Measurements from ENCODE around the gene COL16A1. TPM values are rescaled to one million over a fixed set of nuclear protein-coding genes. Genes with fewer than 3 reads are reported as not detected.

Gene COL16A1
- total RNA-seq, 4 donors from 2014 or later: 14.3 to 135 (median 40.1) TPM

DNA sequence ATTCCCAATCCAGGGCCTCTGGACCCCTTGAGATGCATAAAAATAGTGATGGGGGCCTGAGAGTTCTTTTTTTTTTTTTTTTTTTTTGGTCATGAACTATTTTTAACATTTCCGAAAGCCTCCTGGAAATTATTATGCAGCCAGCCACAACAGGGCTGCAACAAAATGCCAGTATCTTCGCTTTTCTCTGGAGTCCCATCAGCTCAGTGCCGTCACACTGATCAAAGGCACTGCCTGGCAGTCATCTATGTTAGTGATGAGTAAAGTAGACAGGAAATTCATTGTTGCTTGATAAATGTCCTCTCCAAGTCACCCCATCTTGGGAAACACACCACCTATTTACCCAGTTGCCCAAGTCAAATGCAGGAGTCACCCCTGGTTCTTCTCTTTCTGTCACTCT is 43.9 kb downstream of the COL16A1 start:
- no peak for TF ChIP-seq POLR2AphosphoS5 (IDR thresholded peaks at IDR 0.05)
- no peak for TF ChIP-seq EP300 (IDR thresholded peaks at IDR 0.05; ENCODE audit: low read depth)
- no peak for TF ChIP-seq POLR2A (IDR thresholded peaks at IDR 0.05)
- TF ChIP-seq, protein P1, sequence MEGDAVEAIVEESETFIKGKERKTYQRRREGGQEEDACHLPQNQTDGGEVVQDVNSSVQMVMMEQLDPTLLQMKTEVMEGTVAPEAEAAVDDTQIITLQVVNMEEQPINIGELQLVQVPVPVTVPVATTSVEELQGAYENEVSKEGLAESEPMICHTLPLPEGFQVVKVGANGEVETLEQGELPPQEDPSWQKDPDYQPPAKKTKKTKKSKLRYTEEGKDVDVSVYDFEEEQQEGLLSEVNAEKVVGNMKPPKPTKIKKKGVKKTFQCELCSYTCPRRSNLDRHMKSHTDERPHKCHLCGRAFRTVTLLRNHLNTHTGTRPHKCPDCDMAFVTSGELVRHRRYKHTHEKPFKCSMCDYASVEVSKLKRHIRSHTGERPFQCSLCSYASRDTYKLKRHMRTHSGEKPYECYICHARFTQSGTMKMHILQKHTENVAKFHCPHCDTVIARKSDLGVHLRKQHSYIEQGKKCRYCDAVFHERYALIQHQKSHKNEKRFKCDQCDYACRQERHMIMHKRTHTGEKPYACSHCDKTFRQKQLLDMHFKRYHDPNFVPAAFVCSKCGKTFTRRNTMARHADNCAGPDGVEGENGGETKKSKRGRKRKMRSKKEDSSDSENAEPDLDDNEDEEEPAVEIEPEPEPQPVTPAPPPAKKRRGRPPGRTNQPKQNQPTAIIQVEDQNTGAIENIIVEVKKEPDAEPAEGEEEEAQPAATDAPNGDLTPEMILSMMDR (IDR thresholded peaks at IDR 0.05): no peak
- in situ Hi-C loops (cut with MboI; ENCODE audit: low pct_ligation_motif_present in 1 of 4, low pct_unique_long_range_greater_than_20kb in 1 of 4, low sequenced_read_pairs in 3 of 4) (loop anchor here (5.0 to 25.0 kb wide), 4 partner anchors 125 to 302 kb away; no protein-coding TSS in a partner anchor), intact Hi-C loops (cut with DNase I; ENCODE audit: low total_unique reads) (loop anchor here (10.0 kb wide), 1 partner anchor 85 kb away; no protein-coding TSS in a partner anchor)
- H3K9me3 ChIP-seq: no peaks in the 10 kb centered on the region
- no peaks in the 10 kb centered on the region for H3K36me3 ChIP-seq
- H3K27ac ChIP-seq: no peak overlapping the region
- H3K4me1 ChIP-seq: no peaks in the 10 kb centered on the region
- H3K4me3 ChIP-seq: no peak overlapping the region
- WGBS, 2 donors (ENCODE audit: low coverage in 1 of 2): 88 to 89% methylated on average over 3 of the region's 3 CpGs
- no peak for DNase-seq
- H3K27me3 ChIP-seq: no peaks in the 10 kb centered on the region

DNA sequence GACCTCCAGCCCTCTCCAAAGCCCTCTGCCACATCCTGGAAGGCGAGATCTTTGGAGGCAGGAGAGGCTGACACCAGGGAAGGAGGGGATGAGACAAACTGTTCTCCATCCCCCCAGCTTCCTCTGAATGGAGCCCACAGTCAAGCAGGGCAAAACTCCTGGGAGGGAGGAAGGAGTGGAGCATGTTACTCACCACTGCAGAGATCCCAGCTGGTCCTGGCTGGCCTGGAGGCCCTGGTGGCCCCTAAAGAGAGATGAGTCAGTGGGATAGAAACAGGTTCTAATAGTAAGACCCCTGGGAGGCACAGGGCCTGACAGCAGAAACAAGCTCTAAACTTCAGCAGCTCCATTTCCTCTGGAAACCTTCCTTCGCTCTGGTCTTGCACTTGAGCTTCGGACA is 45.1 kb downstream of the COL16A1 start:
- no peak for DNase-seq
- 85% methylated on average over 3 of the region's 3 CpGs; no CpG with 5 or more reads in 1 of the 2 donors for WGBS, 2 donors (ENCODE audit: low coverage in 1 of 2)
- no peak overlapping the region for H3K27ac ChIP-seq

DNA sequence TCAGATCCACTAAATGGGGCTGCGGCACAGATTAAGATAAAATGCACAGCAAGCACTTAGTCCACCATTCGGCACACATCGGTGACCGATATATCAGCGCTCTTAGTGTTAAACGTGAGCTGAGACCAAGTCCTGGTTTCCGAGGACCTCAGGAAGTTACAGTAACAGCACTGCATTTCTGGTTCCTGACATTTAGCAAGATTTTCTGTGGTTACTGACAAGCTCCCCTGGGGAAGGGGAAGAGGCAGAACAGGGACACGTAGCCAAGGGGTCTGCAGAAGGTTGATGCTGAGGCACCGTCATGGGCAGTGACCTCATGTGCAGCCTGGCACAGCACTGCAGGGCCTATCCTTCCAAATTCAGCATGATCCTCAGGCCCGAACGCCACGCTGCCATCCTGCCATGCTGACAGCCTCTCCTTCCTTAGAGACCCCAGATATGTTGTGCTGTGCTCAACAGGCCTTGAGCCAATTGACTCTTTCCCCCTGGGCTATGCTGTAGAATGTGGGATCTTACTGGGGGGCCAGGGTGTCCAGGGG is 45.8 kb downstream of the COL16A1 start:
- 60 to 86% methylated on average over 1 to 12 of the region's 12 CpGs for WGBS, 2 donors (ENCODE audit: low coverage in 1 of 2)
- H3K4me1 ChIP-seq: no peaks in the 10 kb centered on the region
- H3K4me3 ChIP-seq: no peak overlapping the region
- no peaks in the 10 kb centered on the region for H3K27me3 ChIP-seq
- H3K36me3 ChIP-seq: no peaks in the 10 kb centered on the region
- no peak overlapping the region for H3K27ac ChIP-seq
- intact Hi-C loops (cut with DNase I; ENCODE audit: low total_unique reads) (no loop called here), in situ Hi-C loops (cut with MboI; ENCODE audit: low pct_ligation_motif_present in 1 of 4, low pct_unique_long_range_greater_than_20kb in 1 of 4, low sequenced_read_pairs in 3 of 4) (loop anchor here in 3 of 4 donors (25.0 kb wide), 2 partner anchors 129 to 304 kb away; no protein-coding TSS in a partner anchor)
- no peaks in the 10 kb centered on the region for H3K9me3 ChIP-seq
- TF ChIP-seq, protein P1 (IDR thresholded peaks at IDR 0.05): no peak
- no peak for TF ChIP-seq EP300 (IDR thresholded peaks at IDR 0.05; ENCODE audit: low read depth)
- no peak for TF ChIP-seq POLR2A (IDR thresholded peaks at IDR 0.05)
- no peak for TF ChIP-seq POLR2AphosphoS5 (IDR thresholded peaks at IDR 0.05)
- DNase-seq: no peak

More for the DNA sequence above, 45.1 kb downstream of the COL16A1 start:
- no peaks in the 10 kb centered on the region for H3K27me3 ChIP-seq
- H3K9me3 ChIP-seq: no peaks in the 10 kb centered on the region
- intact Hi-C loops (cut with DNase I; ENCODE audit: low total_unique reads) (no loop called here), in situ Hi-C loops (cut with MboI; ENCODE audit: low pct_ligation_motif_present in 1 of 4, low pct_unique_long_range_greater_than_20kb in 1 of 4, low sequenced_read_pairs in 3 of 4) (loop anchor here in 3 of 4 donors (25.0 kb wide), 2 partner anchors 129 to 304 kb away; no protein-coding TSS in a partner anchor)
- TF ChIP-seq POLR2A (IDR thresholded peaks at IDR 0.05) (no peak), POLR2AphosphoS5 (IDR thresholded peaks at IDR 0.05) (no peak), EP300 (IDR thresholded peaks at IDR 0.05; ENCODE audit: low read depth) (no peak)
- TF ChIP-seq, protein P1 (IDR thresholded peaks at IDR 0.05): no peak
- no peaks in the 10 kb centered on the region for H3K4me1 ChIP-seq
- no peaks in the 10 kb centered on the region for H3K36me3 ChIP-seq
- H3K4me3 ChIP-seq: no peak overlapping the region

GRCh38 chr1:31657020-31657804 is 46.6 kb downstream of the COL16A1 start:
- in situ Hi-C loops (cut with MboI; ENCODE audit: low pct_ligation_motif_present in 1 of 4, low pct_unique_long_range_greater_than_20kb in 1 of 4, low sequenced_read_pairs in 3 of 4): loop anchor here in 3 of 4 donors (25.0 kb wide), 2 partner anchors 130 to 305 kb away; no protein-coding TSS in a partner anchor
- Histone ChIP-seq H3K4me3 (no peak overlapping the region), H3K27ac (no peak overlapping the region), H3K36me3 (no peaks in the 10 kb centered on the region), H3K27me3 (no peaks in the 10 kb centered on the region), H3K9me3 (no peaks in the 10 kb centered on the region), H3K4me1 (no peaks in the 10 kb centered on the region)
- intact Hi-C loops (cut with DNase I; ENCODE audit: low total_unique reads): no loop called here
- 73 to 90% methylated on average over 2 to 13 of the region's 14 CpGs for WGBS, 2 donors (ENCODE audit: low coverage in 1 of 2)
- TF ChIP-seq EP300 (IDR thresholded peaks at IDR 0.05; ENCODE audit: low read depth) (no peak), POLR2A (IDR thresholded peaks at IDR 0.05) (no peak)
- no peak for DNase-seq

Measured in transverse colon (tissue), 4 donors.